Left ventricle myocardium inferior (tissue), 1 donor: Measurements from ENCODE around the gene MOXD1. TPM values are rescaled to one million over a fixed set of nuclear protein-coding genes. Genes with fewer than 3 reads are reported as not detected.

Experiments used
- DNase-seq: peaks from one replicate; pipeline ENCODE4 v3.0.0-alpha.2; 2020
- H3K27ac ChIP-seq: fragments of 200-600 bp; replicated peaks from 2 replicates; pipeline ENCODE4 v1.8.0; 2021
- H3K27me3 ChIP-seq: fragments of 200-600 bp; 2 replicates; pipeline ENCODE4 v1.8.0; 2021; ENCODE audit warnings: low read depth
- H3K36me3 ChIP-seq: fragments of 200-600 bp; 2 replicates; pipeline ENCODE4 v1.8.0; 2021
- H3K4me1 ChIP-seq: fragments of 200-600 bp; 2 replicates; pipeline ENCODE4 v1.8.0; 2021
- H3K4me3 ChIP-seq: fragments of 200-600 bp; 2 replicates; pipeline ENCODE4 v1.8.0; 2021; ENCODE audit warnings: mild to moderate bottlenecking, moderate library complexity
- H3K9me3 ChIP-seq: fragments of 200-600 bp; replicated peaks from 2 replicates; pipeline ENCODE4 v1.8.0; 2021
- intact Hi-C: fragments of 100-400 bp; cut with micrococcal nuclease; formaldehyde crosslinking; loops from one replicate; pipeline ENCODE4 v1.11.0; 2022
- total RNA-seq: library from RNA; stranded (reverse); fragmentation: NEBNext Ultra II Directional; extraction: Animal tissue kit (Norgen Biotek cat#: 25700); gene quantifications from one replicate; pipeline ENCODE4 v1.2.1, GENCODE V29; 2021
- TF ChIP-seq, protein P1 (sequence below): fragments of 200-600 bp; IDR thresholded peaks from 2 replicates; pipeline ENCODE4 v1.8.0; 2021; ENCODE audit warnings: antibody characterized with exemption, mild to moderate bottlenecking, borderline replicate concordance
- donor health status: DM: no; HTN: yes; CAD: no; lungs with severe emphysema.

Gene MOXD1
- total RNA-seq, 1 donor from 2014 or later: 3.4 TPM

- Histone ChIP-seq H3K9me3 (peaks cover 16% of the 10 kb centered on the region), H3K4me3 (no peak overlapping the region), H3K36me3 (no peaks in the 10 kb centered on the region), H3K27me3 (peaks cover 3% of the 10 kb centered on the region), H3K4me1 (no peaks in the 10 kb centered on the region), H3K27ac (peak overlapping the region; percentile 21)
- DNase-seq: no peak
- intact Hi-C loops: no loop called here
- TF ChIP-seq, protein P1, sequence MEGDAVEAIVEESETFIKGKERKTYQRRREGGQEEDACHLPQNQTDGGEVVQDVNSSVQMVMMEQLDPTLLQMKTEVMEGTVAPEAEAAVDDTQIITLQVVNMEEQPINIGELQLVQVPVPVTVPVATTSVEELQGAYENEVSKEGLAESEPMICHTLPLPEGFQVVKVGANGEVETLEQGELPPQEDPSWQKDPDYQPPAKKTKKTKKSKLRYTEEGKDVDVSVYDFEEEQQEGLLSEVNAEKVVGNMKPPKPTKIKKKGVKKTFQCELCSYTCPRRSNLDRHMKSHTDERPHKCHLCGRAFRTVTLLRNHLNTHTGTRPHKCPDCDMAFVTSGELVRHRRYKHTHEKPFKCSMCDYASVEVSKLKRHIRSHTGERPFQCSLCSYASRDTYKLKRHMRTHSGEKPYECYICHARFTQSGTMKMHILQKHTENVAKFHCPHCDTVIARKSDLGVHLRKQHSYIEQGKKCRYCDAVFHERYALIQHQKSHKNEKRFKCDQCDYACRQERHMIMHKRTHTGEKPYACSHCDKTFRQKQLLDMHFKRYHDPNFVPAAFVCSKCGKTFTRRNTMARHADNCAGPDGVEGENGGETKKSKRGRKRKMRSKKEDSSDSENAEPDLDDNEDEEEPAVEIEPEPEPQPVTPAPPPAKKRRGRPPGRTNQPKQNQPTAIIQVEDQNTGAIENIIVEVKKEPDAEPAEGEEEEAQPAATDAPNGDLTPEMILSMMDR: no peak
Observed at GRCh38 chr6:132414322-132414721, 13.0 kb upstream of the MOXD1 start.

GRCh38 chr6:132413499-132413802 lies 12.2 kb upstream of the MOXD1 start:
- no peaks in the 10 kb centered on the region for H3K4me1 ChIP-seq
- intact Hi-C loops: no loop called here
- peaks cover 3% of the 10 kb centered on the region for H3K27me3 ChIP-seq

GRCh38 chr6:132412656-132413498 lies 11.6 kb upstream of the MOXD1 start:
- TF ChIP-seq, protein P1: no peak
- Histone ChIP-seq H3K9me3 (peaks cover 16% of the 10 kb centered on the region), H3K27me3 (peaks cover 3% of the 10 kb centered on the region), H3K36me3 (no peaks in the 10 kb centered on the region), H3K4me1 (no peaks in the 10 kb centered on the region), H3K27ac (no peak overlapping the region), H3K4me3 (no peak overlapping the region)
- no peak for DNase-seq
- intact Hi-C loops: no loop called here

More at GRCh38 chr6:132413499-132413802, 12.2 kb upstream of the MOXD1 start:
- peaks cover 16% of the 10 kb centered on the region for H3K9me3 ChIP-seq
- H3K36me3 ChIP-seq: no peaks in the 10 kb centered on the region
- DNase-seq: no peak
- H3K4me3 ChIP-seq: no peak overlapping the region
- TF ChIP-seq, protein P1: no peak
- H3K27ac ChIP-seq: no peak overlapping the region

DNA sequence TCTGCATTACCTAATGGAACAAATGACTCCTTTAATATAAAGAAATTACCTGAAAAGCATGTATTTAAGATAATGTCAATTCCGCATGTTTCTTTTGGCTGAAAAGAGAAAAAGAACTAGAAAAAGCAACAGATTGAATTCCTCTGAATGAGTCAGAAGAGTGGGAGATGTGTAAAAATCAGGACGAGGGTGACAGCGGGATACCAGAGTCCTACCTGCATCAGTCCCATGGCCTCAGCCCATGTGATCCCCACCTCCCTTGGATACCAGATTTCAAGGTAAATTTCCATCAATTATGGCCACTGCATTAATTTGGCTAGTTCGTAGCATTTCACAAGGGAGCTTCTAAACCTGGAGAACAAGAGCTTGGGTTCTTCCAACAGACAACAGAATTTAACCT lies 10.0 kb upstream of the MOXD1 start:
- peaks cover 5% of the 10 kb centered on the region for H3K9me3 ChIP-seq
- TF ChIP-seq, protein P1: no peak
- H3K27me3 ChIP-seq: peaks cover 9% of the 10 kb centered on the region
- no peak for DNase-seq
- no peak overlapping the region for H3K4me3 ChIP-seq
- H3K4me1 ChIP-seq: no peaks in the 10 kb centered on the region
- H3K27ac ChIP-seq: no peak overlapping the region
- intact Hi-C loops: no loop called here
- no peaks in the 10 kb centered on the region for H3K36me3 ChIP-seq

- DNase-seq: no peak
- no peaks in the 10 kb centered on the region for H3K4me1 ChIP-seq
- peaks cover 13% of the 10 kb centered on the region for H3K27me3 ChIP-seq
- peaks cover under 1% of the 10 kb centered on the region for H3K9me3 ChIP-seq
- TF ChIP-seq, protein P1: no peak
- intact Hi-C loops: no loop called here
- H3K4me3 ChIP-seq: no peak overlapping the region
- H3K27ac ChIP-seq: no peak overlapping the region
- no peaks in the 10 kb centered on the region for H3K36me3 ChIP-seq
Observed at GRCh38 chr6:132410830-132411229, 9.6 kb upstream of the MOXD1 start.
